Liver (tissue), 9 donors: Measurements from ENCODE around the gene GFRA3. TPM values are rescaled to one million over a fixed set of nuclear protein-coding genes. Genes with fewer than 3 reads are reported as not detected.

Experiments
- DNase-seq: peaks from one replicate; pipeline ENCODE4 v3.0.0-alpha.2; 2017; ENCODE audit warnings: low spot score
- H3K27ac ChIP-seq, 2 donors: one replicate each; pipeline ENCODE4 v1.7.0; 2013; ENCODE audit warnings: inconsistent platforms in 2 of 2, low read length in 2 of 2, control low read depth in 1 of 2, low read depth in 1 of 2, mild to moderate bottlenecking in 1 of 2
- H3K27me3 ChIP-seq, 4 donors: one replicate each; pipeline versions ENCODE4 v1.6.1 to v1.7.0; 2013; ENCODE audit warnings: low read length in 3 of 4, inconsistent platforms in 1 of 4, mild to moderate bottlenecking in 1 of 4, moderate library complexity in 1 of 4; ENCODE audit not compliant: control insufficient read depth in 4 of 4, insufficient read depth in 4 of 4
- H3K36me3 ChIP-seq, 4 donors: one replicate each; pipeline versions ENCODE4 v1.6.1 to v1.7.0; 2013; ENCODE audit warnings: low read length in 3 of 4, mild to moderate bottlenecking in 3 of 4, low read depth in 1 of 4, moderate library complexity in 1 of 4; ENCODE audit not compliant: control insufficient read depth in 4 of 4, insufficient read depth in 3 of 4
- H3K4me1 ChIP-seq, 4 donors: one replicate each; pipeline versions ENCODE4 v1.6.1 to v1.7.0; 2013; ENCODE audit warnings: low read length in 3 of 4, mild to moderate bottlenecking in 3 of 4, moderate library complexity in 1 of 4; ENCODE audit not compliant: control insufficient read depth in 4 of 4, insufficient read depth in 4 of 4
- H3K4me3 ChIP-seq, 3 donors: one replicate each; pipeline versions ENCODE4 v1.6.1 to v1.7.0; 2013; ENCODE audit warnings: low read length in 3 of 3, control low read depth in 1 of 3, low read depth in 1 of 3, mild to moderate bottlenecking in 1 of 3
- H3K9ac ChIP-seq, 2 donors: one replicate each; pipeline ENCODE4 v1.7.0; 2013; ENCODE audit warnings: low read length in 2 of 2, mild to moderate bottlenecking in 2 of 2, moderate library complexity in 2 of 2, control low read depth in 1 of 2, low read depth in 1 of 2
- H3K9me3 ChIP-seq, 4 donors: one replicate each; pipeline versions ENCODE4 v1.6.1 to v1.7.0; 2013; ENCODE audit warnings: low read length in 3 of 4; ENCODE audit not compliant: control insufficient read depth in 4 of 4
- EGR1 ChIP-seq, 2 donors: IDR thresholded peaks; 2 replicates each; pipeline ENCODE4 v1.6.1; 2016 to 2018; ENCODE audit warnings: antibody characterized with exemption in 2 of 2, low read depth in 2 of 2
- FOXA1 ChIP-seq: IDR thresholded peaks from 2 replicates; pipeline ENCODE4 v1.6.1; 2016; ENCODE audit warnings: antibody characterized with exemption
- FOXA2 ChIP-seq: IDR thresholded peaks from 2 replicates; pipeline ENCODE4 v1.6.1; 2016; ENCODE audit warnings: antibody characterized with exemption
- GABPA ChIP-seq, 2 donors: IDR thresholded peaks in 1 of 2; conservative IDR thresholded peaks in 1 of 2; 2 replicates each; pipeline ENCODE4 v1.6.1; 2016; ENCODE audit warnings: antibody characterized with exemption in 2 of 2, mild to moderate bottlenecking in 1 of 2, moderate library complexity in 1 of 2
- HNF4A ChIP-seq, 2 donors: conservative IDR thresholded peaks; 2 replicates each; pipeline ENCODE4 v1.6.1; 2016; ENCODE audit warnings: antibody characterized with exemption in 2 of 2, mild to moderate bottlenecking in 2 of 2
- HNF4G ChIP-seq: IDR thresholded peaks from 2 replicates; pipeline ENCODE4 v1.6.1; 2016; ENCODE audit warnings: antibody characterized with exemption
- JUND ChIP-seq, 2 donors: IDR thresholded peaks; 2 replicates each; pipeline ENCODE4 v1.6.1; 2016; ENCODE audit warnings: antibody characterized with exemption in 2 of 2
- TAF1 ChIP-seq: conservative IDR thresholded peaks from 2 replicates; pipeline ENCODE4 v1.6.1; 2016; ENCODE audit warnings: antibody characterized with exemption, mild to moderate bottlenecking
- WGBS: extraction: QIAGEN DNeasy Blood & Tissue Kit; methylation state at CpG from one replicate; pipeline ENCODE4 v1.1.7; 2013; 5-methylcytosine and 5-hydroxymethylcytosine counted together
- polyA plus RNA-seq, 2 donors: library from polyadenylated mRNA; stranded (reverse) in 1 of 2; unstranded in 1 of 2; fragments of 200-250 nt in 1 of 2; fragments of >200 nt in 1 of 2; fragmentation: Nextera tagmentation in 1 of 2; extraction: Ambion mirVana in 1 of 2; gene quantifications; one replicate each; pipeline versions ENCODE4 v1.2.1 to v1.2.3, GENCODE V29; 2013 to 2015
- total RNA-seq, 2 donors: library from RNA; depleted of rRNA; stranded (reverse); fragments of >200 nt; gene quantifications; one replicate each; pipeline ENCODE4 v1.2.3, GENCODE V29; 2014
- TF ChIP-seq, protein P1 (sequence below): IDR thresholded peaks from 2 replicates; pipeline ENCODE4 v1.6.1; 2016; ENCODE audit warnings: antibody characterized with exemption
- TF ChIP-seq, protein P2 (sequence below): fragments of 150-350 bp; IDR thresholded peaks from 2 replicates; pipeline ENCODE4 v1.5.1; 2017; ENCODE audit warnings: improper control_type of control experiment, low read depth, low read length; ENCODE audit not compliant: missing input control
- TF ChIP-seq, protein P3 (sequence below): IDR thresholded peaks from 2 replicates; pipeline ENCODE4 v1.6.1; 2016; ENCODE audit warnings: antibody characterized with exemption
- TF ChIP-seq, protein P4 (sequence below): IDR thresholded peaks from 2 replicates; pipeline ENCODE4 v1.6.1; 2016; ENCODE audit warnings: antibody characterized with exemption, mild to moderate bottlenecking
- donor health status: healthy.
- donor health status: healthy.
- donor health status: healthy.
- donor health status: healthy.
- donor health status: healthy.

GFRA3 gene
- total and polyA plus RNA-seq, 4 donors: 0.18 to 1.9 (median 0.36) TPM

DNA sequence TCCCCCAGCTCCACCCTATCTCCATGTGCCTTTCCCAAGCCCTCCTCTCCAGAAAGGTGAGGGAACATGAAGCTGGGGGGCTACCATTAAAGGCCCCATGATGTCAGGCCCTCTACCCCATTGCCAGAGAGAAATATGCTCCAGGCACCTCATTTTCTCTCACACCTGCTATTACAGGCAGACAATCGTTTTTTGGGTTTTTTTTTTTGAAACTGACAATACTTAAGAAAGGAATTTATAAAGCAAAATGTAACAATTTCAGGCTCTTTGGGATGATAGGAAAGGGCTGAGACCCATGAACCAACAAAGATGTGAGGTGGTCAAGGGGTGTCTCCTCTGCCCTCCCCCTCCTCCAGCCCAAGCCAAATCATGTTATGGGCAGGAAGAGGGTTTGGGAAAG is 1.5 kb upstream of the GFRA3 start:
- TF ChIP-seq TAF1: no peak
- TF ChIP-seq, protein P1, sequence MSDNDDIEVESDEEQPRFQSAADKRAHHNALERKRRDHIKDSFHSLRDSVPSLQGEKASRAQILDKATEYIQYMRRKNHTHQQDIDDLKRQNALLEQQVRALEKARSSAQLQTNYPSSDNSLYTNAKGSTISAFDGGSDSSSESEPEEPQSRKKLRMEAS: no peak
- TF ChIP-seq, protein P2, sequence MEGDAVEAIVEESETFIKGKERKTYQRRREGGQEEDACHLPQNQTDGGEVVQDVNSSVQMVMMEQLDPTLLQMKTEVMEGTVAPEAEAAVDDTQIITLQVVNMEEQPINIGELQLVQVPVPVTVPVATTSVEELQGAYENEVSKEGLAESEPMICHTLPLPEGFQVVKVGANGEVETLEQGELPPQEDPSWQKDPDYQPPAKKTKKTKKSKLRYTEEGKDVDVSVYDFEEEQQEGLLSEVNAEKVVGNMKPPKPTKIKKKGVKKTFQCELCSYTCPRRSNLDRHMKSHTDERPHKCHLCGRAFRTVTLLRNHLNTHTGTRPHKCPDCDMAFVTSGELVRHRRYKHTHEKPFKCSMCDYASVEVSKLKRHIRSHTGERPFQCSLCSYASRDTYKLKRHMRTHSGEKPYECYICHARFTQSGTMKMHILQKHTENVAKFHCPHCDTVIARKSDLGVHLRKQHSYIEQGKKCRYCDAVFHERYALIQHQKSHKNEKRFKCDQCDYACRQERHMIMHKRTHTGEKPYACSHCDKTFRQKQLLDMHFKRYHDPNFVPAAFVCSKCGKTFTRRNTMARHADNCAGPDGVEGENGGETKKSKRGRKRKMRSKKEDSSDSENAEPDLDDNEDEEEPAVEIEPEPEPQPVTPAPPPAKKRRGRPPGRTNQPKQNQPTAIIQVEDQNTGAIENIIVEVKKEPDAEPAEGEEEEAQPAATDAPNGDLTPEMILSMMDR: no peak
- TF ChIP-seq, protein P3, sequence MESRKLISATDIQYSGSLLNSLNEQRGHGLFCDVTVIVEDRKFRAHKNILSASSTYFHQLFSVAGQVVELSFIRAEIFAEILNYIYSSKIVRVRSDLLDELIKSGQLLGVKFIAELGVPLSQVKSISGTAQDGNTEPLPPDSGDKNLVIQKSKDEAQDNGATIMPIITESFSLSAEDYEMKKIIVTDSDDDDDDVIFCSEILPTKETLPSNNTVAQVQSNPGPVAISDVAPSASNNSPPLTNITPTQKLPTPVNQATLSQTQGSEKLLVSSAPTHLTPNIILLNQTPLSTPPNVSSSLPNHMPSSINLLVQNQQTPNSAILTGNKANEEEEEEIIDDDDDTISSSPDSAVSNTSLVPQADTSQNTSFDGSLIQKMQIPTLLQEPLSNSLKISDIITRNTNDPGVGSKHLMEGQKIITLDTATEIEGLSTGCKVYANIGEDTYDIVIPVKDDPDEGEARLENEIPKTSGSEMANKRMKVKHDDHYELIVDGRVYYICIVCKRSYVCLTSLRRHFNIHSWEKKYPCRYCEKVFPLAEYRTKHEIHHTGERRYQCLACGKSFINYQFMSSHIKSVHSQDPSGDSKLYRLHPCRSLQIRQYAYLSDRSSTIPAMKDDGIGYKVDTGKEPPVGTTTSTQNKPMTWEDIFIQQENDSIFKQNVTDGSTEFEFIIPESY: no peak
- TF ChIP-seq FOXA2: no peak
- TF ChIP-seq HNF4A (conservative IDR thresholded peaks at IDR 0.05): no peak
- no peaks in the 10 kb centered on the region for H3K9me3 ChIP-seq
- H3K4me1 ChIP-seq: peaks cover 8 to 25% (median 15%) of the 10 kb centered on the region in 4 donors
- peak overlapping the region; percentile 26 to 37 for H3K27ac ChIP-seq
- H3K4me3 ChIP-seq: no peak overlapping the region
- no peaks in the 10 kb centered on the region for H3K36me3 ChIP-seq
- H3K27me3 ChIP-seq: no peaks in the 10 kb centered on the region
- H3K9ac ChIP-seq: no peak overlapping the region
- 60% methylated on average over 1 of the region's 1 CpG for WGBS
- no peak for DNase-seq

DNA sequence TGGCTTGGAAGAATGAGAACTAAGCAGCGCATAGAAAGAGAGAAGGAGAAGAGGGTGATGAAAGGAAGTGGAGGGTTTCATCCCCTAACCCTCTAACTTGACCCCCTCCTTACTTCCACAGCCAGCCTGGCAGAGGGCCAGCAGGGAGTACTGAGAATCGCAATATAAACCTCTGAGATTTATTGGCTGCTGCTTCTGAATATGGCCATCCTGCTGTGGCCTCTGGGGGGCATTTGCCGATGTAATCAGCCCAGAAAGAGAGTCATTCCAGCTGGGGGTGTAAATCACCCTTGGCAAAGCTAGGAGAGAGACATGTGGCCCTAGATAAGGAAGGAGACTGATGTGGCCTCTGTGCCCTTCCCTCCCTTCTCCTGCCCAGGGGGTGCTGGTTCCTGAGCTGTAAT is 960 bp upstream of the GFRA3 start:
- no peak for TF ChIP-seq EGR1 (IDR thresholded peaks at IDR 0.05; ENCODE audit: low read depth in 2 of 2)
- TF ChIP-seq FOXA1: no peak
- no peak for TF ChIP-seq JUND (IDR thresholded peaks at IDR 0.05)
- TF ChIP-seq HNF4A (conservative IDR thresholded peaks at IDR 0.05): no peak
- TF ChIP-seq, protein P3: no peak
- TF ChIP-seq FOXA2: no peak
- TF ChIP-seq, protein P4, sequence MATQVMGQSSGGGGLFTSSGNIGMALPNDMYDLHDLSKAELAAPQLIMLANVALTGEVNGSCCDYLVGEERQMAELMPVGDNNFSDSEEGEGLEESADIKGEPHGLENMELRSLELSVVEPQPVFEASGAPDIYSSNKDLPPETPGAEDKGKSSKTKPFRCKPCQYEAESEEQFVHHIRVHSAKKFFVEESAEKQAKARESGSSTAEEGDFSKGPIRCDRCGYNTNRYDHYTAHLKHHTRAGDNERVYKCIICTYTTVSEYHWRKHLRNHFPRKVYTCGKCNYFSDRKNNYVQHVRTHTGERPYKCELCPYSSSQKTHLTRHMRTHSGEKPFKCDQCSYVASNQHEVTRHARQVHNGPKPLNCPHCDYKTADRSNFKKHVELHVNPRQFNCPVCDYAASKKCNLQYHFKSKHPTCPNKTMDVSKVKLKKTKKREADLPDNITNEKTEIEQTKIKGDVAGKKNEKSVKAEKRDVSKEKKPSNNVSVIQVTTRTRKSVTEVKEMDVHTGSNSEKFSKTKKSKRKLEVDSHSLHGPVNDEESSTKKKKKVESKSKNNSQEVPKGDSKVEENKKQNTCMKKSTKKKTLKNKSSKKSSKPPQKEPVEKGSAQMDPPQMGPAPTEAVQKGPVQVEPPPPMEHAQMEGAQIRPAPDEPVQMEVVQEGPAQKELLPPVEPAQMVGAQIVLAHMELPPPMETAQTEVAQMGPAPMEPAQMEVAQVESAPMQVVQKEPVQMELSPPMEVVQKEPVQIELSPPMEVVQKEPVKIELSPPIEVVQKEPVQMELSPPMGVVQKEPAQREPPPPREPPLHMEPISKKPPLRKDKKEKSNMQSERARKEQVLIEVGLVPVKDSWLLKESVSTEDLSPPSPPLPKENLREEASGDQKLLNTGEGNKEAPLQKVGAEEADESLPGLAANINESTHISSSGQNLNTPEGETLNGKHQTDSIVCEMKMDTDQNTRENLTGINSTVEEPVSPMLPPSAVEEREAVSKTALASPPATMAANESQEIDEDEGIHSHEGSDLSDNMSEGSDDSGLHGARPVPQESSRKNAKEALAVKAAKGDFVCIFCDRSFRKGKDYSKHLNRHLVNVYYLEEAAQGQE: no peak
- no peak for TF ChIP-seq HNF4G
- TF ChIP-seq GABPA (IDR thresholded peaks at IDR 0.05 in 1 of 2, conservative IDR thresholded peaks at IDR 0.05 in 1 of 2): no peak
- 72% methylated on average over 3 of the region's 3 CpGs for WGBS

More for the DNA sequence above, 960 bp upstream of the GFRA3 start:
- Histone ChIP-seq H3K4me1 (peaks cover 8 to 25% (median 15%) of the 10 kb centered on the region in 4 donors), H3K9ac (no peak overlapping the region), H3K27ac (no peak overlapping the region), H3K36me3 (no peaks in the 10 kb centered on the region), H3K9me3 (no peaks in the 10 kb centered on the region), H3K4me3 (no peak overlapping the region), H3K27me3 (no peaks in the 10 kb centered on the region)
- no peak for DNase-seq
